Measurements from ENCODE around the gene BAMBI. TPM values are rescaled to one million over a fixed set of nuclear protein-coding genes. Genes with fewer than 3 reads are reported as not detected.

Gene BAMBI
- total RNA-seq, 1 experiment from 2014 or later: 31.9 TPM

DNA sequence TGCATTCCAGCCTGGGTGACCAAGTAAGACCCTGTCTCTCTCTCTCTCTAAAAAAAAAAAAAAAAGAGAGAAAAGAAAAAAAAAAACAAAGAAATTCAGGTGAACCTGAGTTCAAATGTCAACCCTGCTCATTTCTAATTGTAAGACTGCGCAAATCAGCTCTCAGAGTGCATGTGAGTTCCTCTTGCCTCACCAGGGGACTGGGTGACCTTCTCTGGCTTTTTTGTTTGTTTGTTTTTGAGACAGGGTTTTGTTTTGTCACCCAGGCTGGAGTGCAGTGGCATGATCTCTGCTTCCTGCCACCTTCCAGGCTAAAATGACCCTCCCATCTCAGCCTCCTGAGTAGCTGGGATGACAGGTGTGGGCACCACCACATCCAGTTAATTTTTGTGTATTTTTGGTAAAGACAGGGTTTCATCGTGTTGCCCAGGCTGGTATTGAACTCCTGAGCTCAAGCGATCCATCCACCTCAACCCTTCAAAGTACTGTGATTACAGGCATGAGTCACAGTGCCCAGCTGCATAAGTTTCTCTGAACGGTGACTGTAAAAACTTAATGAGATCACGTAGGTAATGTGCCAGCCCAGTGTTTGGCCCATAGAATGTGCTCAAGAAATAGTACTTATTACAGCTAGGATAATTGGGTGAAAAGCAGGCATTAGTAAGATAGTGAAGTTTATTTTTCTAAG lies 45.3 kb upstream of the BAMBI start:
- Histone ChIP-seq H3K27me3 (replicated peaks; ENCODE audit: insufficient read depth, low read depth, low read length, poor library complexity) (no peaks in the 10 kb centered on the region), H3K36me3 (ENCODE audit: insufficient read depth, low read length, poor library complexity, severe bottlenecking) (no peaks in the 10 kb centered on the region), H3K4me1 (ENCODE audit: insufficient read depth, low read length, poor library complexity, severe bottlenecking) (peaks cover 5% of the 10 kb centered on the region), H3K4me3 (ENCODE audit: low read depth, low read length, poor library complexity, severe bottlenecking) (no peak overlapping the region), H3K9me3 (ENCODE audit: low read depth, low read length, poor library complexity, severe bottlenecking) (no peaks in the 10 kb centered on the region), H3K27ac (ENCODE audit: low read depth, low read length, poor library complexity, severe bottlenecking) (no peak overlapping the region)
- CTCF ChIA-PET: interaction anchor here (0.7 kb wide), 1 partner anchor 451 kb away, joined by 3 read pairs; no protein-coding TSS in a partner anchor
- POLR2A ChIA-PET (ENCODE audit: low non-redundant PET): no interaction called here
- TF ChIP-seq EZH2 (IDR thresholded peaks at IDR 0.05; ENCODE audit: borderline replicate concordance, low read depth, low read length, poor library complexity, severe bottlenecking): no peak
- TF ChIP-seq, protein P1, sequence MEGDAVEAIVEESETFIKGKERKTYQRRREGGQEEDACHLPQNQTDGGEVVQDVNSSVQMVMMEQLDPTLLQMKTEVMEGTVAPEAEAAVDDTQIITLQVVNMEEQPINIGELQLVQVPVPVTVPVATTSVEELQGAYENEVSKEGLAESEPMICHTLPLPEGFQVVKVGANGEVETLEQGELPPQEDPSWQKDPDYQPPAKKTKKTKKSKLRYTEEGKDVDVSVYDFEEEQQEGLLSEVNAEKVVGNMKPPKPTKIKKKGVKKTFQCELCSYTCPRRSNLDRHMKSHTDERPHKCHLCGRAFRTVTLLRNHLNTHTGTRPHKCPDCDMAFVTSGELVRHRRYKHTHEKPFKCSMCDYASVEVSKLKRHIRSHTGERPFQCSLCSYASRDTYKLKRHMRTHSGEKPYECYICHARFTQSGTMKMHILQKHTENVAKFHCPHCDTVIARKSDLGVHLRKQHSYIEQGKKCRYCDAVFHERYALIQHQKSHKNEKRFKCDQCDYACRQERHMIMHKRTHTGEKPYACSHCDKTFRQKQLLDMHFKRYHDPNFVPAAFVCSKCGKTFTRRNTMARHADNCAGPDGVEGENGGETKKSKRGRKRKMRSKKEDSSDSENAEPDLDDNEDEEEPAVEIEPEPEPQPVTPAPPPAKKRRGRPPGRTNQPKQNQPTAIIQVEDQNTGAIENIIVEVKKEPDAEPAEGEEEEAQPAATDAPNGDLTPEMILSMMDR (conservative IDR thresholded peaks at IDR 0.05; ENCODE audit: low read depth, low read length): no peak
- DNase-seq (ENCODE audit: low spot score): no peak
- no TSS peak for BruUV-seq (replicated peaks)
- intact Hi-C loops (cut with micrococcal nuclease; ENCODE audit: unreplicated experiment): no loop called here

DNA sequence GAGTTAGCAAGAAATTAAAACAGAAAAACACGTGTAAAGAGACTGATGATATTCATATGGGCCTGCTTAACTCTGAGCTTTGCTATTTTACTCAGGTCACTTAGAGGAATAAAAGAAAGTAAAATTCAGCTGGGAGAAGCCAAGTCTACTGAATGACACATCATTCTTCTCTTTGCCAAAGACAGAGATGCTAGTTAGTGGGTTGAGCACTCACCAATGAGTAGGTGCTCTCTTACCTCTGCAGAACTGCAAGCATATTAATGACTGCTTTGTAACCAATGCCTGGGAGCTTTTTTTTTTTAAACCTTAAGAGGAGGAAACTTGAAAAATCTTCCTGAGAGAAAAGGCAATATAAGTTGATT lies 44.8 kb upstream of the BAMBI start:
- ChIA-PET CTCF (interaction anchor here (0.7 kb wide), 1 partner anchor 450 kb away, joined by 3 read pairs; no protein-coding TSS in a partner anchor), POLR2A (ENCODE audit: low non-redundant PET) (no interaction called here)
- DNase-seq (ENCODE audit: low spot score): no peak
- Histone ChIP-seq H3K27me3 (replicated peaks; ENCODE audit: insufficient read depth, low read depth, low read length, poor library complexity) (no peaks in the 10 kb centered on the region), H3K27ac (ENCODE audit: low read depth, low read length, poor library complexity, severe bottlenecking) (no peak overlapping the region), H3K9me3 (ENCODE audit: low read depth, low read length, poor library complexity, severe bottlenecking) (no peaks in the 10 kb centered on the region), H3K4me1 (ENCODE audit: insufficient read depth, low read length, poor library complexity, severe bottlenecking) (no peaks in the 10 kb centered on the region), H3K4me3 (ENCODE audit: low read depth, low read length, poor library complexity, severe bottlenecking) (no peak overlapping the region), H3K36me3 (ENCODE audit: insufficient read depth, low read length, poor library complexity, severe bottlenecking) (no peaks in the 10 kb centered on the region)
- TF ChIP-seq, protein P1 (conservative IDR thresholded peaks at IDR 0.05; ENCODE audit: low read depth, low read length): no peak
- no peak for TF ChIP-seq EZH2 (IDR thresholded peaks at IDR 0.05; ENCODE audit: borderline replicate concordance, low read depth, low read length, poor library complexity, severe bottlenecking)
- intact Hi-C loops (cut with micrococcal nuclease; ENCODE audit: unreplicated experiment): no loop called here
- no TSS peak for BruUV-seq (replicated peaks)

DNA sequence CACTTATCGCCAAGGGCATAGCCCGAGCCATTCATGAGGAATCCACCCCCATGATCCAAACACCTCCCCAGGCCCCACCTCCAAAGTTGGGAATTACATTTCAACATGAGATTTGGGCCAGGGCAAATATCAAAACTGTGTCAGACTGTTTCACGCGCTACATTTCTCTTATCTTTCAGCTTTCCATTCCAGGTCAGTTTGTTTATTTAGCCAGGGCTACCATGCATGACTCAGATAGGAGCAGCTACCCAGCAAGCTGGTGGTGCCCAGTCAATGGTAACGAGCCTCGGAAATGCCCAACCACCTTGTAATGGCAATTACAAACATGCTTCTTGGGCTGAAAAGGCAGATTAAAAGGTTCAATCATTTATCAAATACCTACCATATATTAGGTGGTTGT lies 43.6 kb upstream of the BAMBI start:
- no peak for DNase-seq (ENCODE audit: low spot score)
- Histone ChIP-seq H3K27ac (ENCODE audit: low read depth, low read length, poor library complexity, severe bottlenecking) (no peak overlapping the region), H3K4me3 (ENCODE audit: low read depth, low read length, poor library complexity, severe bottlenecking) (no peak overlapping the region), H3K27me3 (replicated peaks; ENCODE audit: insufficient read depth, low read depth, low read length, poor library complexity) (no peaks in the 10 kb centered on the region), H3K36me3 (ENCODE audit: insufficient read depth, low read length, poor library complexity, severe bottlenecking) (no peaks in the 10 kb centered on the region), H3K4me1 (ENCODE audit: insufficient read depth, low read length, poor library complexity, severe bottlenecking) (no peaks in the 10 kb centered on the region), H3K9me3 (ENCODE audit: low read depth, low read length, poor library complexity, severe bottlenecking) (no peaks in the 10 kb centered on the region)
- CTCF ChIA-PET: no interaction called here
- intact Hi-C loops (cut with micrococcal nuclease; ENCODE audit: unreplicated experiment): no loop called here
- TF ChIP-seq EZH2 (IDR thresholded peaks at IDR 0.05; ENCODE audit: borderline replicate concordance, low read depth, low read length, poor library complexity, severe bottlenecking): no peak
- TF ChIP-seq, protein P1 (conservative IDR thresholded peaks at IDR 0.05; ENCODE audit: low read depth, low read length): no peak
- POLR2A ChIA-PET (ENCODE audit: low non-redundant PET): no interaction called here
- no TSS peak for BruUV-seq (replicated peaks)

Measured in A673 (cell line).